ENCODE measurements around the gene KREMEN1. TPM values are rescaled to one million over a fixed set of nuclear protein-coding genes. Genes with fewer than 3 reads are reported as not detected.

KREMEN1 gene
- total and polyA plus RNA-seq, 3 experiments from 2014 or later = 0.16 to 0.28 TPM; not detected in 1

DNA sequence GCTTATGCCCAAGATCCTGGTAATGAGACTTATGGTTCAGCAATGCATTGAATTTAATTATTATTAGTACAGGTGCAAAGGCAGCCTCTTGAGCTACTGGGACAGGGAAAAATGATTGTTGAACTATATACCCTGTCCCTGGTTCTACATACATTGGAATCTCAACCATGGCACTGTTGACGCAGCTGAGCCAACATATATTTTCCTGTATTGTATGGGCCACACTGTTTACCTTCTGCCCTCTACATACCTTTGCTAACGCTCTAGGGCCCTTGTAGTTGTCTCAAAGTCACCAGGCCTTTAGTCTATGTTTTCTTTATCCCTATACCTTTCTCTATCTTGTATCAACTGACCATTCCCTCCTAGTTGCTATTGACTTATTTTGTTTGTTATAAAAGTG lies 22.6 kb downstream of the KREMEN1 start:
- H3K4me1 ChIP-seq (ENCODE audit: insufficient read depth, low read length) = no peaks in the 10 kb centered on the region
- ChIA-PET POLR2A (no interaction called here), CTCF (no interaction called here)
- no peaks in the 10 kb centered on the region for H3K36me3 ChIP-seq (ENCODE audit: insufficient read depth, low read length)
- no peak for DNase-seq
- H3K9me3 ChIP-seq (ENCODE audit: low read length) = no peaks in the 10 kb centered on the region
- no peaks in the 10 kb centered on the region for H3K27me3 ChIP-seq (ENCODE audit: insufficient read depth, low read length, poor library complexity, severe bottlenecking)
- H3K4me3 ChIP-seq (ENCODE audit: low read length) = no peak overlapping the region
- H3K4me3 Mint-ChIP-seq = no peak overlapping the region
- no peaks in the 10 kb centered on the region for H3K36me3 Mint-ChIP-seq
- no peak overlapping the region for H3K27ac ChIP-seq (ENCODE audit: low read depth, low read length)
- no peaks in the 10 kb centered on the region for H3K4me1 Mint-ChIP-seq
- no peaks in the 10 kb centered on the region for H3K9me3 Mint-ChIP-seq
- no peak overlapping the region for H3K27ac Mint-ChIP-seq
- H3K27me3 Mint-ChIP-seq = peaks cover 15 to 21% of the 10 kb centered on the region in 2 donors

DNA sequence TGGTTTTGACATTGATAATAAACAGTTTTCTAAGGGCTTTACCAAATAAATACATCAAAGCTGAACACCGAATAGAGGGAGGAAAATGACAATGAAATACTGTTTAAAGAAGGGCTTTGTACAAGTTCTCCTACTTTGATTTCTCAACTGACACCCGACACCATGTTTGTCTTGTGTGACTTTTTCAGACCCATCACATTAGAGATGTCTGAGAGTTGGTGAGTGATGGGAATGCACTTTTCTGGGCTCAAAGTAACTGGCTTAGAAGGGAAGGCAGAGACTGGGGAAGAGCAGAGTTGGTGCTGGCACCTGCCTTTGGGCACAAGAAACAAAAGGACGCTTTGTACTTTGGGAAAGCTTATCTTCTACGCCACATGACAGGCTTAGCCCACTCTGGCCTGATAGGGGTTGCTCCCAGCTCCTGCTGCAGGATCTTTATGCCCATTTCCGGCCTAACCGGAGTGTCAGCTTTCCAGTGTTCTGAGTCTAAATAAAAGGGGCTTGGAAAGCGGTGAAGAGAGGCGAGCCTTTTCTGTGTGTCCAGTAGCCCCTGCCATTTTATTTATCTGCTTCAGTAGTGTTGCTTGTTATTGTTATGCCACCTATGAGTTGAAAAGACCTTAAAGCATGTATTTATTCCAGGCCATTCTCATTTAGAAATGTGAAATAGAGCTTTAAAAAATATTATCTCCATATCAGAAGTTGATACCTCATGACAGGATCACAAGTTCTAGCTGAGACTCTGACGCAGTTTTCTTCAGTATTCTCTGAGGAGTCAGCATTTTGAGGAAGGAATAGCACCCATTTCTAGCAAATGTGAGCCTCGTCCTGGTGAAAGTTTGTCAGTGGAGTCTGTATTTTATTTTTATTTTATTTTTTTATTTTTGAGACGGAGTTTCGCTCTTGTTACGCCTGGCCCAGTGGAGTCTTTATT lies 24.2 kb downstream of the KREMEN1 start:
- H3K4me3 ChIP-seq (ENCODE audit: low read length) = no peak overlapping the region
- H3K9me3 ChIP-seq (ENCODE audit: low read length) = no peaks in the 10 kb centered on the region
- no peaks in the 10 kb centered on the region for H3K36me3 ChIP-seq (ENCODE audit: insufficient read depth, low read length)
- H3K36me3 Mint-ChIP-seq = no peaks in the 10 kb centered on the region
- peak overlapping the region; percentile 54 for H3K27ac ChIP-seq (ENCODE audit: low read depth, low read length)
- DNase-seq = no peak
- H3K27me3 Mint-ChIP-seq = peaks cover 13 to 15% of the 10 kb centered on the region in 2 donors
- H3K9me3 Mint-ChIP-seq = no peaks in the 10 kb centered on the region
- H3K4me3 Mint-ChIP-seq = no peak overlapping the region
- no peaks in the 10 kb centered on the region for H3K27me3 ChIP-seq (ENCODE audit: insufficient read depth, low read length, poor library complexity, severe bottlenecking)
- ChIA-PET POLR2A (no interaction called here), CTCF (no interaction called here)
- no peaks in the 10 kb centered on the region for H3K4me1 ChIP-seq (ENCODE audit: insufficient read depth, low read length)
- no peaks in the 10 kb centered on the region for H3K4me1 Mint-ChIP-seq
- H3K27ac Mint-ChIP-seq = no peak overlapping the region

GRCh38 chr22:29098296-29098695 lies 25.5 kb downstream of the KREMEN1 start:
- Mint-ChIP-seq H3K36me3 (no peaks in the 10 kb centered on the region), H3K27ac (no peak overlapping the region), H3K27me3 (peaks cover 9% of the 10 kb centered on the region in 2 donors), H3K4me1 (no peaks in the 10 kb centered on the region), H3K9me3 (no peaks in the 10 kb centered on the region), H3K4me3 (no peak overlapping the region)
- CTCF ChIA-PET = no interaction called here
- POLR2A ChIA-PET = no interaction called here
- DNase-seq = no peak
- Histone ChIP-seq H3K27ac (ENCODE audit: low read depth, low read length) (no peak overlapping the region), H3K4me1 (ENCODE audit: insufficient read depth, low read length) (no peaks in the 10 kb centered on the region), H3K9me3 (ENCODE audit: low read length) (no peaks in the 10 kb centered on the region), H3K36me3 (ENCODE audit: insufficient read depth, low read length) (no peaks in the 10 kb centered on the region), H3K4me3 (ENCODE audit: low read length) (no peak overlapping the region), H3K27me3 (ENCODE audit: insufficient read depth, low read length, poor library complexity, severe bottlenecking) (no peaks in the 10 kb centered on the region)

DNA sequence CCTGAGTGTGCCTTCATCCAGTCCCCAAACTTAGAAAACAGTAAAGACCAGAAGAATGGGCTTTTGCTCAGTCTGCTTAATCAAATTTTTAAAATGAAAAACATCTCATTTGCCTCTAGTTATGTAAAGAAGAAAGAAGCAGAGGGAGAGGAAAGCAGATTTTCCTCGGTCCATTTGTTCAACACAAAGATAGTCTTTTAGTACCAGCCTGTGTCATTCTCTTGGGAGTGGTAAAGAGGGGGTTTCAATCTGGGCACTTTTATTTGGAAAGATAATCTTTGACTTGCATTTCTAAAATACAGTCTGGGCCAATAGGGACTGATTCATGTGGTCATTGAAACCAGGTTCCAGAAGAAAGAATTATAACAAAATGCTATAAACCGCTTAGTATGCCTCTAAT lies 29.5 kb downstream of the KREMEN1 start:
- H3K4me3 Mint-ChIP-seq = no peak overlapping the region
- ChIA-PET CTCF (no interaction called here), POLR2A (no interaction called here)
- no peaks in the 10 kb centered on the region for H3K27me3 ChIP-seq (ENCODE audit: insufficient read depth, low read length, poor library complexity, severe bottlenecking)
- no peaks in the 10 kb centered on the region for H3K36me3 Mint-ChIP-seq
- H3K4me1 ChIP-seq (ENCODE audit: insufficient read depth, low read length) = no peaks in the 10 kb centered on the region
- no peak overlapping the region for H3K4me3 ChIP-seq (ENCODE audit: low read length)
- peaks cover 5 to 13% of the 10 kb centered on the region in 2 donors for H3K27me3 Mint-ChIP-seq
- H3K27ac ChIP-seq (ENCODE audit: low read depth, low read length) = no peak overlapping the region
- no peaks in the 10 kb centered on the region for H3K36me3 ChIP-seq (ENCODE audit: insufficient read depth, low read length)
- no peaks in the 10 kb centered on the region for H3K4me1 Mint-ChIP-seq
- DNase-seq = no peak
- H3K9me3 Mint-ChIP-seq = no peaks in the 10 kb centered on the region
- H3K9me3 ChIP-seq (ENCODE audit: low read length) = no peaks in the 10 kb centered on the region
- H3K27ac Mint-ChIP-seq = no peak overlapping the region

- Histone ChIP-seq H3K27ac (ENCODE audit: low read depth, low read length) (no peak overlapping the region), H3K27me3 (ENCODE audit: insufficient read depth, low read length, poor library complexity, severe bottlenecking) (no peaks in the 10 kb centered on the region), H3K4me1 (ENCODE audit: insufficient read depth, low read length) (no peaks in the 10 kb centered on the region), H3K36me3 (ENCODE audit: insufficient read depth, low read length) (no peaks in the 10 kb centered on the region), H3K4me3 (ENCODE audit: low read length) (no peak overlapping the region), H3K9me3 (ENCODE audit: low read length) (no peaks in the 10 kb centered on the region)
- Mint-ChIP-seq H3K4me3 (no peak overlapping the region), H3K9me3 (no peaks in the 10 kb centered on the region), H3K27ac (no peak overlapping the region), H3K36me3 (no peaks in the 10 kb centered on the region), H3K27me3 (peaks cover 3 to 14% of the 10 kb centered on the region in 2 donors), H3K4me1 (no peaks in the 10 kb centered on the region)
- POLR2A ChIA-PET = no interaction called here
- CTCF ChIA-PET = no interaction called here
- DNase-seq = no peak
These were observed 30.3 kb downstream of the KREMEN1 start for GRCh38 chr22:29103121-29103520.

GRCh38 chr22:29105468-29105867 lies 32.6 kb downstream of the KREMEN1 start:
- no peaks in the 10 kb centered on the region for H3K36me3 ChIP-seq (ENCODE audit: insufficient read depth, low read length)
- Mint-ChIP-seq H3K36me3 (no peaks in the 10 kb centered on the region), H3K4me3 (no peak overlapping the region), H3K4me1 (no peaks in the 10 kb centered on the region), H3K27ac (no peak overlapping the region), H3K9me3 (no peaks in the 10 kb centered on the region), H3K27me3 (peaks cover 10 to 21% of the 10 kb centered on the region in 2 donors)
- H3K4me1 ChIP-seq (ENCODE audit: insufficient read depth, low read length) = no peaks in the 10 kb centered on the region
- no peak overlapping the region for H3K4me3 ChIP-seq (ENCODE audit: low read length)
- H3K9me3 ChIP-seq (ENCODE audit: low read length) = no peaks in the 10 kb centered on the region
- no peak overlapping the region for H3K27ac ChIP-seq (ENCODE audit: low read depth, low read length)
- no peaks in the 10 kb centered on the region for H3K27me3 ChIP-seq (ENCODE audit: insufficient read depth, low read length, poor library complexity, severe bottlenecking)
- POLR2A ChIA-PET = no interaction called here
- no peak for DNase-seq
- CTCF ChIA-PET = no interaction called here

DNA sequence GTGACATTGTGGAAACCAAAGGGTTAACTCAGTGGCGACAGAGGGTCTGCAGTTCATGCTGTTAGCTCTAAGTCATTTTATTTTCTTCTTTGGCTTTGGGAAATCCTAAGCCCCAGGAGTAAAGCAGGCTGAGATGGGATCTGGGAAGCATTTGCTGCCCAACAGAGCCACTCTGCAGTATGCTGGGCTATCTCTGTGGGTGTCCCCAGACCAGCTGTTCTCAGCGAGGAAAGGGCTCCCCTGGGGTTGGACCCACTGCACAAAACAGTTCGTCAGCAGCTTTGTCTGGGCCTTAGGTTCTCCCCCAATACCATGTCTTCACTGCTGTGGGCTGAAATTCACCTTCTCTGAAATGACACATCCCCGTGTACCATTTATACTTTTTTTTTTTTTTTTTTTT lies 34.0 kb downstream of the KREMEN1 start:
- Histone ChIP-seq H3K4me1 (ENCODE audit: insufficient read depth, low read length) (no peaks in the 10 kb centered on the region), H3K4me3 (ENCODE audit: low read length) (no peak overlapping the region), H3K9me3 (ENCODE audit: low read length) (no peaks in the 10 kb centered on the region), H3K27ac (ENCODE audit: low read depth, low read length) (no peak overlapping the region), H3K36me3 (ENCODE audit: insufficient read depth, low read length) (no peaks in the 10 kb centered on the region), H3K27me3 (ENCODE audit: insufficient read depth, low read length, poor library complexity, severe bottlenecking) (no peaks in the 10 kb centered on the region)
- peaks cover 10 to 28% of the 10 kb centered on the region in 2 donors for H3K27me3 Mint-ChIP-seq
- no peak overlapping the region for H3K4me3 Mint-ChIP-seq
- H3K9me3 Mint-ChIP-seq = no peaks in the 10 kb centered on the region
- CTCF ChIA-PET = no interaction called here
- POLR2A ChIA-PET = interaction anchor here (0.6 kb wide), 1 partner anchor 384 kb away, joined by 4 read pairs; no protein-coding TSS in a partner anchor
- no peaks in the 10 kb centered on the region for H3K4me1 Mint-ChIP-seq
- H3K36me3 Mint-ChIP-seq = no peaks in the 10 kb centered on the region
- no peak for DNase-seq
- no peak overlapping the region for H3K27ac Mint-ChIP-seq

GRCh38 chr22:29108137-29108536 lies 35.3 kb downstream of the KREMEN1 start:
- H3K27ac Mint-ChIP-seq = no peak overlapping the region
- H3K36me3 ChIP-seq (ENCODE audit: insufficient read depth, low read length) = no peaks in the 10 kb centered on the region
- peaks cover 10 to 31% of the 10 kb centered on the region in 2 donors for H3K27me3 Mint-ChIP-seq
- H3K36me3 Mint-ChIP-seq = no peaks in the 10 kb centered on the region
- no peaks in the 10 kb centered on the region for H3K4me1 Mint-ChIP-seq
- no peak overlapping the region for H3K4me3 Mint-ChIP-seq
- H3K27ac ChIP-seq (ENCODE audit: low read depth, low read length) = no peak overlapping the region
- H3K9me3 ChIP-seq (ENCODE audit: low read length) = no peaks in the 10 kb centered on the region
- no peaks in the 10 kb centered on the region for H3K27me3 ChIP-seq (ENCODE audit: insufficient read depth, low read length, poor library complexity, severe bottlenecking)
- no peak for DNase-seq
- no peak overlapping the region for H3K4me3 ChIP-seq (ENCODE audit: low read length)
- no peaks in the 10 kb centered on the region for H3K4me1 ChIP-seq (ENCODE audit: insufficient read depth, low read length)
- no peaks in the 10 kb centered on the region for H3K9me3 Mint-ChIP-seq
- POLR2A ChIA-PET = no interaction called here
- CTCF ChIA-PET = no interaction called here
